Ishikawa (cell line): Measurements from ENCODE around the gene AWAT2.

Experiments used
- CEBPB ChIP-seq: IDR thresholded peaks from 2 replicates; pipeline ENCODE4 v1.6.1; 2012
- CREB1 ChIP-seq: IDR thresholded peaks from 2 replicates; pipeline ENCODE4 v1.6.1; 2012; ENCODE audit warnings: low read depth
- EGR1 ChIP-seq: IDR thresholded peaks from 2 replicates; pipeline ENCODE4 v1.6.1; 2012
- EP300 ChIP-seq: IDR thresholded peaks from 2 replicates; pipeline ENCODE4 v1.6.1; 2012; ENCODE audit warnings: borderline replicate concordance
- FOXM1 ChIP-seq: IDR thresholded peaks from 2 replicates; pipeline ENCODE4 v1.6.1; 2012; ENCODE audit warnings: low read depth, borderline replicate concordance
- NFIC ChIP-seq: IDR thresholded peaks from 2 replicates; pipeline ENCODE4 v1.6.1; 2012
- RAD21 ChIP-seq: IDR thresholded peaks from 2 replicates; pipeline ENCODE4 v1.6.1; 2012; ENCODE audit warnings: low read depth
- TAF1 ChIP-seq: IDR thresholded peaks from 2 replicates; pipeline ENCODE4 v1.6.1; 2012; ENCODE audit warnings: low read depth, mild to moderate bottlenecking
- TCF12 ChIP-seq: IDR thresholded peaks from 2 replicates; pipeline ENCODE4 v1.6.1; 2012; ENCODE audit warnings: low read depth
- ZBTB7A ChIP-seq: IDR thresholded peaks from 2 replicates; pipeline ENCODE4 v1.6.1; 2012; ENCODE audit warnings: low read depth
- TF ChIP-seq, protein P1 (sequence below): IDR thresholded peaks from 2 replicates; pipeline ENCODE4 v1.6.1; 2012; ENCODE audit warnings: low read depth, mild to moderate bottlenecking
- TF ChIP-seq, protein P2 (sequence below): IDR thresholded peaks from 2 replicates; pipeline ENCODE4 v1.6.1; 2012
- TF ChIP-seq, protein P3 (sequence below): IDR thresholded peaks from 2 replicates; pipeline ENCODE4 v1.6.1; 2012

Gene AWAT2, protein sequence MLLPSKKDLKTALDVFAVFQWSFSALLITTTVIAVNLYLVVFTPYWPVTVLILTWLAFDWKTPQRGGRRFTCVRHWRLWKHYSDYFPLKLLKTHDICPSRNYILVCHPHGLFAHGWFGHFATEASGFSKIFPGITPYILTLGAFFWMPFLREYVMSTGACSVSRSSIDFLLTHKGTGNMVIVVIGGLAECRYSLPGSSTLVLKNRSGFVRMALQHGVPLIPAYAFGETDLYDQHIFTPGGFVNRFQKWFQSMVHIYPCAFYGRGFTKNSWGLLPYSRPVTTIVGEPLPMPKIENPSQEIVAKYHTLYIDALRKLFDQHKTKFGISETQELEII

DNA sequence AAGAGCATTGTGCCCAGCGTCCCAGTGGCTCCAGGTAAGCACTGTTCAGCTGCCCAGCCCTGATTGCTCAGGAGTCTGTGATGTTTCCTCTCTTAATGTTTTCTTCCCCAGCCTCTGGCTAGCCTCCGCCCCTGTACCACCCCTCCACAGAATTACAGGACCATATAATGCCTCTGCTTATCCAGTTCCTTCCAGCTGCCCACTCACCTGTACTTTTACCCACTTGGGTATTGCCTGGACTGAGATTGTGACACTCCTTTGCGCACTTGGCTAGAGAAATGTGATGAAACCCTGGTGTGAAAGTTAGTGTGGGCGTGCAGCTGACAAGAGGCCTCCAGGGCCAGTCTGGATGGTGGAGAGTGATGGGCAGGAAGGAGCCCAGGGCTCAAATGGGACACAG lies at the start of gene AWAT2:
Gene AWAT2 (minus strand): TSS at position 14 of the 400 bp plus-strand sequence. CDS start 6 bp downstream, at position 8.
- TF ChIP-seq CREB1: no peak
- TF ChIP-seq, protein P1, sequence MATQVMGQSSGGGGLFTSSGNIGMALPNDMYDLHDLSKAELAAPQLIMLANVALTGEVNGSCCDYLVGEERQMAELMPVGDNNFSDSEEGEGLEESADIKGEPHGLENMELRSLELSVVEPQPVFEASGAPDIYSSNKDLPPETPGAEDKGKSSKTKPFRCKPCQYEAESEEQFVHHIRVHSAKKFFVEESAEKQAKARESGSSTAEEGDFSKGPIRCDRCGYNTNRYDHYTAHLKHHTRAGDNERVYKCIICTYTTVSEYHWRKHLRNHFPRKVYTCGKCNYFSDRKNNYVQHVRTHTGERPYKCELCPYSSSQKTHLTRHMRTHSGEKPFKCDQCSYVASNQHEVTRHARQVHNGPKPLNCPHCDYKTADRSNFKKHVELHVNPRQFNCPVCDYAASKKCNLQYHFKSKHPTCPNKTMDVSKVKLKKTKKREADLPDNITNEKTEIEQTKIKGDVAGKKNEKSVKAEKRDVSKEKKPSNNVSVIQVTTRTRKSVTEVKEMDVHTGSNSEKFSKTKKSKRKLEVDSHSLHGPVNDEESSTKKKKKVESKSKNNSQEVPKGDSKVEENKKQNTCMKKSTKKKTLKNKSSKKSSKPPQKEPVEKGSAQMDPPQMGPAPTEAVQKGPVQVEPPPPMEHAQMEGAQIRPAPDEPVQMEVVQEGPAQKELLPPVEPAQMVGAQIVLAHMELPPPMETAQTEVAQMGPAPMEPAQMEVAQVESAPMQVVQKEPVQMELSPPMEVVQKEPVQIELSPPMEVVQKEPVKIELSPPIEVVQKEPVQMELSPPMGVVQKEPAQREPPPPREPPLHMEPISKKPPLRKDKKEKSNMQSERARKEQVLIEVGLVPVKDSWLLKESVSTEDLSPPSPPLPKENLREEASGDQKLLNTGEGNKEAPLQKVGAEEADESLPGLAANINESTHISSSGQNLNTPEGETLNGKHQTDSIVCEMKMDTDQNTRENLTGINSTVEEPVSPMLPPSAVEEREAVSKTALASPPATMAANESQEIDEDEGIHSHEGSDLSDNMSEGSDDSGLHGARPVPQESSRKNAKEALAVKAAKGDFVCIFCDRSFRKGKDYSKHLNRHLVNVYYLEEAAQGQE: no peak
- TF ChIP-seq CEBPB: no peak

DNA sequence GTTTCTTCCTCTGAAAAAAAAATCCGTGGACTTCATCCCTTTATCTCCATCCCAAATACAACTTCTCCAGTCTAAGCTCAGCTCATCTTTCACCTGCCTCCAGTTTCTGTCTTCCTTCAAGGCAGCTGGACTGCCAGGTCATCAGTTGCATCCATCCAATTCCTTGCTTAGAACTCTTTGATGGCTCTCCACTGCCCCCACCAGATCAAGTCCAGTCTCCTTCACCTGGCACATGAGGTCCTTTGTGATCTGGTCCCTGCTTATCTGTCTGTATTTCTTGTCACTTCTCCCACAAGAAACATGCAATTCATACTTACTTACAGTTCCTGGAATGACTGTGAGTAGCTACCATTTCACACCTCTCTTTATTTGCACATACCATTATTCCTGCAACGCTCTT lies 46.3 kb upstream of the AWAT2 start:
- TF ChIP-seq FOXM1 (no peak), CEBPB (no peak), RAD21 (peak; percentile 31)
- TF ChIP-seq, protein P2, sequence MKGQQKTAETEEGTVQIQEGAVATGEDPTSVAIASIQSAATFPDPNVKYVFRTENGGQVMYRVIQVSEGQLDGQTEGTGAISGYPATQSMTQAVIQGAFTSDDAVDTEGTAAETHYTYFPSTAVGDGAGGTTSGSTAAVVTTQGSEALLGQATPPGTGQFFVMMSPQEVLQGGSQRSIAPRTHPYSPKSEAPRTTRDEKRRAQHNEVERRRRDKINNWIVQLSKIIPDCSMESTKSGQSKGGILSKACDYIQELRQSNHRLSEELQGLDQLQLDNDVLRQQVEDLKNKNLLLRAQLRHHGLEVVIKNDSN: no peak

DNA sequence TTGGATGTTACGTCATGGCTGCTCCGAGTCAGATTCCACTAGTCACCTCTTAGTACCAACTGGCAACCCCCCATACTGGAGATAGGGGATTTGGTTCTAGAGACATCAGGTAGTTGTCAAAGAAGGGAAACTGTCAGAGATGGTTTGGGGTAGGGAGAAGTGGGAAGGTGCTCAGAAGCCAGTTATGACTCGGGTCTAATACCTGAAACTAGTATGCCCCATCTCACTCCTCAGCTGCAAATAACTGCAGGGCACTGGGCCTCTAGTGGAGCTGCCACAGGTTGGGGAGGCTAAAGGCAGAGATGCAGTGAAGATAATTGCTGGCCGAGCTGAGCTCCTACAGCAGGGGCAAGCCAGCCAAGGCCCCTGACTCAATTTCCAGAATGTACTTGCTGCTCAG lies 42.5 kb upstream of the AWAT2 start:
- TF ChIP-seq CEBPB: no peak
- no peak for TF ChIP-seq ZBTB7A
- no peak for TF ChIP-seq EP300
- TF ChIP-seq EGR1: no peak
- TF ChIP-seq, protein P2: no peak
- TF ChIP-seq RAD21: no peak

DNA sequence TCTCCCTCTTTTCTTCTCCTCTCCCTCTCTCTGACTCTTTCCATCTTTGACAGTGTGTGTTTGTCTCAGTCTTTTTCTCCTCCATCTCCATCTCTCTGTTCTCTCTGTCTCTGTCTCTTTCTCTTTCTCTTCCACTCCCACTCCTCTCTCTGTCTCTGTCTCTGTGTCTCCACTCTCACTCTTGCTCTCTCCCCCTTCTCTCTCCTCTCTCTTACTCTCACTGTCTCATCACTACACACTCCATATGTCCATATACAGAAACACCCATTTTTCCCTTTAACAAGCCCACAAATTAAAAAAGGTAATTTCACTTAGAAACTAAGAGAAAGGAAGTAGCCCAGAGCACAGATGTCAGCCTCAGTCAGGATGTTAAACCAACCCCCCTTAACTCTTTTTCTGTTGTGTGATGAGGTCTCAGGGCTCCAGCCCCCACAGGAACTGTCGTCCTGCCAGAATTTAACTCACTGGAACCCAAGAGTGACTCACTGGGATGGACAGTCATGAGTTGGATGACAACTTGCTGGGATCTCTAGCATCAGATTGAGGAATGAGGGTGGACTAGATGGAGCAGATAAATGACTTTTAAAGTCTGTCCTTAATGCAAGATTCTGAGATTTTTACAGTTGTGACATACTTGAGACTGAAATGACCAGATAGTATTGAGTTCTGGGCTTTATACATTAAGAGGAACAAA lies 40.0 kb upstream of the AWAT2 start:
- no peak for TF ChIP-seq RAD21
- TF ChIP-seq CEBPB: no peak
- TF ChIP-seq, protein P3, sequence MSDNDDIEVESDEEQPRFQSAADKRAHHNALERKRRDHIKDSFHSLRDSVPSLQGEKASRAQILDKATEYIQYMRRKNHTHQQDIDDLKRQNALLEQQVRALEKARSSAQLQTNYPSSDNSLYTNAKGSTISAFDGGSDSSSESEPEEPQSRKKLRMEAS: no peak
- no peak for TF ChIP-seq TCF12

DNA sequence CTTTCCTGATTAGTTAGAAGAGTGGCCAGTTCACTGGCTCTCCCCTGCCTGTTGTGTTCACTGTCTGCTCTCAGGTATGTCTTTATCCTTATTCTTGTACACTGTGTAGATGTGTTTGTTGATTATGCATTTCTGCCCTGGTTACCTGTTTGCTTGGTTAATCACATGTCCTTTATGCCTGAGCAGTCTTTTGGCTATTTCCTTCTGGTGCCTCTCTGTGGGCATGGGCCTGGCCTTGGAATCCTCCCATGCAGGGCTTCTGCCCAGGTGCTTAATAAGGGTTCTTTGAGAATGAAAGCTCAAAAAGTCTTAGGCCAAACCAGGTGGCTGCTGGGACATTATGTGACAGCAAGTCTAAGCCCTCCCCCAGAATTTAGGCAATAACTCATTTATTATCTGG lies 39.0 kb upstream of the AWAT2 start:
- TF ChIP-seq RAD21: no peak
- TF ChIP-seq, protein P1: no peak

DNA sequence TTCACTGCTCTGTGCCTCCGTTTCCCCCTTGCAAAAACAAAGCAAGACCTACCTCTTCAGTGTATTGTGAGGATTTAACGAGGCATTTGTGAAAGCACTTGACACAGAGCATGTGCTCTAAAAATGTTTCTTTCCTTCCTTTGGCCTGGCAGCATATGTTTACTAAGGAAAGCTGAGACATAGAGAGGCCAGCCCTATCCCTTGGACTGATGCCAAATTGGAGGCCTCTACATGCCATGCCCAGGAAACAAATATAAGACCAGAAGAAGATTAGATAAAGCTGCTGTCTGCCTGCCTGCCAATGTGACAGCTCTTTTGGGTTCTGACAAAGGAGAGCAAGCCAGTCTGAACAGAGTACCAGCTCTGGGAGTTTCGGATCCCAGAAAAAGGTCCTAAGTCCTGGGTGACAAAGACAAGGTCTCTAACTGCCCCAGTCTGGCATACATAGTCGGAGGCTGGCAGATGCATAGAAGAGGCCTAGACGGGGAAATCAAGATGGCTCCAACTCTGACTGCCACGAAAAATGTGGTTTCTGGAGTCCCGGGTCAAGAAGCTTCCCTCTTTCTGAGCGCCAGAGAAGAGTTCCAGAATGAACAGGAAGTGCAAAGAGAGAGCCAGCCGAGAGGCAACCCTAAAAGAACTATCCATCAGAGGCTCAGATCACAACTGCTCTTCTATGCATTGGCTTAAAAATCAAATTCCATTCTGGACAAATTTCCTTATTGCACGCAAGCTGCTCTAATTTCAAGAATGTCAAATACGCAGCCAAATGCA lies 38.3 kb upstream of the AWAT2 start:
- TF ChIP-seq, protein P3: no peak
- no peak for TF ChIP-seq CREB1
- TF ChIP-seq, protein P2: no peak
- TF ChIP-seq NFIC: no peak
- TF ChIP-seq TAF1: no peak
- TF ChIP-seq FOXM1: no peak
